Brain microvascular endothelial cell (primary cell): ENCODE measurements around the gene OR9G1.

Experiments
- DNase-seq: peaks from one replicate; pipeline ENCODE4 v3.0.0-alpha.2; 2020
- H3K27ac ChIP-seq: fragments of 250-450 bp; sonication (Bioruptor Pico); 2 replicates; pipeline ENCODE4 v1.5.1; 2020; ENCODE audit warnings: mild to moderate bottlenecking, moderate library complexity
- H3K27me3 ChIP-seq: fragments of 250-450 bp; sonication (Bioruptor Pico); replicated peaks from 2 replicates; pipeline ENCODE4 v1.5.1; 2020; ENCODE audit warnings: mild to moderate bottlenecking
- H3K36me3 ChIP-seq: fragments of 250-450 bp; sonication (Bioruptor Pico); replicated peaks from 2 replicates; pipeline ENCODE4 v1.5.1; 2020; ENCODE audit warnings: mild to moderate bottlenecking
- H3K4me3 ChIP-seq: 2 replicates; pipeline ENCODE4 v1.5.1; 2011; ENCODE audit warnings: low read depth, mild to moderate bottlenecking, control low read depth, low read length, moderate library complexity
- CTCF ChIP-seq: IDR thresholded peaks from 2 replicates; pipeline ENCODE4 v1.5.1; 2011; ENCODE audit warnings: low read depth, mild to moderate bottlenecking, moderate library complexity, low read length, control low read depth, inconsistent platforms; ENCODE audit errors: missing control alignments
- in situ Hi-C: cut with HindIII; loops from 2 replicates; pipeline ENCODE4 v1.10.0; 2017; ENCODE audit warnings: low sequenced_read_pairs, low pct_ligation_motif_present

OR9G1 gene

DNA sequence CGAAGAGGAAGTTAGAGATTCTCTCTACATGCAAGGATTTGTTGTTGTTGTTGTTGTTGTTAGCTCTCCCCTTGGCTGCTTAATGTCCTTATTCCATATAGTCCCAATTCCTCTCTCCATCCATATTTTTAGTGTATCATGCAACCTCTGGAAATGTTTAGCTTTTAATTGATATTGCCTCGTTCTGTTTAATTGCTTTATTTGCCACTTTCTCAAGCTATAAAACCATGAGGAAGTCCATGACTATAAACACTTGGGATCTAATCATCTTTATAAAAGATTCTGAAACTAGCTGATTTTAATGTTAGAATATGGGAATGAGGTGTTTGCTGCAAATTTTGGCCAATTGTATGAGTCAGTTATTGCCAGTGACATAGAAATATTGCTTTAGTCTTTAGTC is 5.5 kb upstream of the OR9G1 start:
- in situ Hi-C loops: no loop called here
- no peak for DNase-seq
- H3K36me3 ChIP-seq: no peaks in the 10 kb centered on the region
- TF ChIP-seq CTCF: no peak
- no peak overlapping the region for H3K4me3 ChIP-seq
- H3K27me3 ChIP-seq: no peaks in the 10 kb centered on the region
- no peak overlapping the region for H3K27ac ChIP-seq

GRCh38 chr11:56700242-56700913 is 1.5 kb downstream of the OR9G1 start:
- H3K27ac ChIP-seq: no peak overlapping the region
- H3K4me3 ChIP-seq: no peak overlapping the region
- no peak for DNase-seq
- in situ Hi-C loops: no loop called here
- no peaks in the 10 kb centered on the region for H3K36me3 ChIP-seq
- TF ChIP-seq CTCF: no peak
- H3K27me3 ChIP-seq: no peaks in the 10 kb centered on the region

DNA sequence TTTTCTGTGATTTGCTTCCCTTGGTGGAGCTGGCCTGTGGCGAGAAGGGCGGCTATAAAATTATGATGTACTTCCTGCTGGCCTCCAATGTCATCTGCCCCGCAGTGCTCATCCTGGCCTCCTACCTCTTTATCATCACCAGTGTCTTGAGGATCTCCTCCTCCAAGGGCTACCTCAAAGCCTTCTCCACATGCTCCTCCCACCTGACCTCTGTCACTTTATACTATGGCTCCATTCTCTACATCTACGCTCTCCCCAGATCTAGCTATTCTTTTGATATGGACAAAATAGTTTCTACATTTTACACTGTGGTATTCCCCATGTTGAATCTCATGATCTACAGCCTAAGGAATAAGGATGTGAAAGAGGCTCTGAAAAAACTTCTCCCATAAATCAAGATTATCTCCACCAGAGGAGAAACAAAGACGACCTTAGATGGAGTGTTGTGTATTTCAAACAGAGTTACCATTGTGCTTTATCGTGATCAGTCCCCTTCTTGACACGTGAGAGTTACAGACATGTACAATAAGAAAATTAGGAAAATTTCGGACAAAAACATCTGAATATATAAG is 2.1 kb downstream of the OR9G1 start:
- Histone ChIP-seq H3K27me3 (no peaks in the 10 kb centered on the region), H3K4me3 (no peak overlapping the region), H3K27ac (no peak overlapping the region), H3K36me3 (no peaks in the 10 kb centered on the region)
- TF ChIP-seq CTCF: no peak
- in situ Hi-C loops: no loop called here
- DNase-seq: no peak

DNA sequence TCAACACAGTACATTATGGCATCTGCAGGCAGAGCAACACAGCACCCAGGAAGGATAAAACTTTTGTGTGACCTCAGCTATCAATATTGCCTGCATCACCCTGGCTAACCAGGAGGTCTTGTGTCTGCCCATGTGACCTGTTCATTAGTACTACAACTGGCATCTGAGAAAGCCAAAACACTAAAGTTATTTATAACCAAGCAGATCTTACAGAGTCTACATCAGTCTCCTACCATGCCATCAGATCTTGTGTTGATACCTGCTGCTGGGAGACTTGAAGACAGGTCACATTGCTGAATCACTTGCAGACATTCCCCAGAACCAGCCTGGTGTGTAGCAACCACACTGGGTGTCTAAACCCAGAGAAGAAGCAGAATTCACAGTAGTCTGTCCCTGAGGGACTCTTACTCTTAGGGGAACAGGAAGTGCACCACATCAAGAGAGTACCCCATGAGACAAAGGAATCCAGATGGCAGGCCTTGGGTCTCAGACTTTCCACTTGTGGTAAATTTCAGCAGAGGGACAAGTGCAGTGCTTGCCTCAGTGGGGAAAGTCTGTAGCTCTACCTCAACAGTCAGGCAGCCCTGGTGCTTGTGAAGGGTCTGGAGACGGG is 7.0 kb downstream of the OR9G1 start:
- Histone ChIP-seq H3K36me3 (no peaks in the 10 kb centered on the region), H3K27ac (no peak overlapping the region), H3K27me3 (no peaks in the 10 kb centered on the region), H3K4me3 (no peak overlapping the region)
- in situ Hi-C loops: no loop called here
- TF ChIP-seq CTCF: no peak
- no peak for DNase-seq

DNA sequence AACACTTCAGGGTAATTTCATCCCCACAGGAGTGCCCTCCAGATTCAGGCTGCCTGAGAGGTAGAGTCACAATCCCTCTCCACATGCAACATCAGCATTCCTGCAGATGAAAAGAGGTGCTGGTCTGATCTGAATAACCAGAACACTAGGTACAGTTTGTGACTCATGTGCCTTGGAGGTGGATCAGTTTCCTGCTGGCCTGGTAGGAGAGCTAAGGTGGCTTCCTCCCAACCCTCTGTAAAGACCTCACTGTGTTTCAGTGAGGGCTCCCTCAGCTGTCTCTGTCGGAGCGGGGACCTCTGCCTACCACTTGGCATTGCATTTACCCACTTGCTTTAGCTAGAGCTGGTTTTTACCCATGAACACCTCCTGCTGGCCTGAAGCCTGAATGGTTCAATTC is 7.6 kb downstream of the OR9G1 start:
- Histone ChIP-seq H3K4me3 (no peak overlapping the region), H3K27ac (no peak overlapping the region), H3K36me3 (no peaks in the 10 kb centered on the region), H3K27me3 (no peaks in the 10 kb centered on the region)
- in situ Hi-C loops: no loop called here
- DNase-seq: no peak
- no peak for TF ChIP-seq CTCF
